Ureter (tissue), 1 donor: ENCODE measurements around the gene CDH13. TPM values are rescaled to one million over a fixed set of nuclear protein-coding genes. Genes with fewer than 3 reads are reported as not detected.

Experiments
- DNase-seq: peaks from one replicate; pipeline ENCODE4 v3.0.0-alpha.2; 2020; ENCODE audit warnings: low spot score
- total RNA-seq: library from RNA; stranded (reverse); gene quantifications from one replicate; pipeline ENCODE4 v1.2.4, GENCODE V29; 2023
- donor health status: DM: yes; HTN: yes; CAD: no.

Gene CDH13
- total RNA-seq, 1 donor from 2014 or later: 5.9 TPM

DNA sequence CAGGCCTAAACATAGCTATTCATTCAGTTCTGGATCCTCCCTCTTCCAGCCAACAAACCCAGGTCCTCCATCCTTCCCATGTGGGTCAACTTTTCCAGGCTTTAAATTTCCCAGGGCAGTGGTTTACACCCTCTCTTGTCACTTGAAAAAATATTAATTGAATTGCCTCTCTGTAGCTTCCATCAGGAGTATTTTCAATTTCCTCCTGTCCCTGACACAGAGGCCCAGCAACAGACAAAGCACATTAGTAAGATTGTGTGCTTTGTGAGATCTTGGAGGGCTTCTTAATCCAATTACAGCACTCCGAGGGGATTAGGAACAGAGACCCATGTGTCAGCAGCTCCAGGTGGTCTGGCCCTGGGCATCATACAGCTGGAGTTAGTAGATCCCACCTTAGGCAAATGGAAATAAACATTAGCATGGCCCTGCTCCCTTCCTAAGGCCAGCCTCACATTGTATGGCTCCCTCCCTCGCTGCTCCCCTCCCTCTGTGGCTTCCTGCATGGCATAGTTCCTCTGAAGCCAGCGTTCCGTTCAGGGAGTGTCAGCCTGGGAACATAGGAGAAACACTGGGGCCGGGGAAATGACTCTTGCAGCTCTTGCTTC is 1048.3 kb downstream of the CDH13 start:
- no peak for DNase-seq

DNA sequence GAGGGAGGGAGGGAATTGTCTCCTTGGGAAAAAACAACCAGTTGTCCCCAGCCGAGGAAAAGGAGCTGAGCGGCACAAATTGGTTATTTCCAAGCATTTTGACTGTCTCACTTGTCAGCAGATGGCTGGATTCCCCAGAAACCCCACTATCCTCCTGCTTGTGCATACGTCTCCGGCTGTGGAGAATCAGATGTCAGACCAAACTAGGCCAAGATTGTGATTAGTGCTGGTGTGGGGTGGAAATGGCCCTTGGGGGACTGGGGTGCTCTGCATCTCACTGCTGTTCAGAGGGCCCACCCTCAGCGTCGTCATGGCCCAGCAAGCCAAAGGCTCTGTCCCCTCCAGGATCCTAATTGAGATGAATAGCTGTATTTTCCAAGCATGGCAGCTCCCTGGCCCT is 1049.3 kb downstream of the CDH13 start:
- DNase-seq: no peak

DNA sequence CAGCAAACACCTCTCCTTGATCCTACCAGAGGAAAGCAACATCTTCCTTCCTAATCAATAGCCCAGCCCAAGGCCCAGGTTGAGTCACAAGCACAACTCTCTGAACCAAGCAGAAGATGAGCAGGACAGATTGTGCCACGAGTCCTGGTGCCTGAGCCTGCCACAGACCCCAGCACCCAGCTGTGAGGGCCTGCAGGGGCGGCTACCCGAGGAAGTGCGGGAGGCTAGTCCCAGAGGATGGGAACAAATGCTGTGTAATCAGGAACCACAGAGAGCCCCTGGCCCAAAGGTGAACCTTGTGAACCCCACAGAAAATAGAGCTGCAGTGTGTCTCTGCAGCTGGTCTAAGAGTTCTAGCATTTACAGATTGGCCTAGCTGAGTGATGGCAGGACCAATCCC is 1054.2 kb downstream of the CDH13 start:
- DNase-seq: no peak

DNA sequence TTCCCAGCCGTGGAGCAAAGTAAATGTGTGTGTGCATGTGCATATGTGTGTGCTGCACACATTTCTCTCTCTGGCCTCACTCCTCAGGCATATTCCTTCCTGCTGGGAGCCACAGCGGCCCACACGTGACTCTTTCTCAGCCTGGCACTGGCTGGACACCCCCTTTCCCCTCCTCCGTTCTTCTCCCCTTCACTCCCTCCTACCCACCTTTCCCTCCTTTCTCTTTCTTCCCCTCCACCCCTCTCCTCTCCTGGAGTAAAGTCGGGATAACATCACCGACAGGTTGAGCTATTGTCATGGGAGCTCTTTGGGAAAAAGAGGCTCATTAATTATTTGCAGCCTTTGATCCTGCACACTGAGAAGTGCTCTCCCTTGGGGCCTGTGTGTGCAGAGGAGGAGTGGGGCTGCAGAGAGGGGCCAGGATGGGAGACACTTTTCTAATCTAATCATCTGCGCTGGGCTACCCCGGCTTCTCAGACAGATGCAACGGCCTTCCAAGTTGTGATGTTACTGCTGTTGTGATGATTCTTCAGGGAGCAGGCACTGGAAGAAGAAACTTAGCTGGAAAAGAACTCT is 1054.7 kb downstream of the CDH13 start:
- DNase-seq: no peak

DNA sequence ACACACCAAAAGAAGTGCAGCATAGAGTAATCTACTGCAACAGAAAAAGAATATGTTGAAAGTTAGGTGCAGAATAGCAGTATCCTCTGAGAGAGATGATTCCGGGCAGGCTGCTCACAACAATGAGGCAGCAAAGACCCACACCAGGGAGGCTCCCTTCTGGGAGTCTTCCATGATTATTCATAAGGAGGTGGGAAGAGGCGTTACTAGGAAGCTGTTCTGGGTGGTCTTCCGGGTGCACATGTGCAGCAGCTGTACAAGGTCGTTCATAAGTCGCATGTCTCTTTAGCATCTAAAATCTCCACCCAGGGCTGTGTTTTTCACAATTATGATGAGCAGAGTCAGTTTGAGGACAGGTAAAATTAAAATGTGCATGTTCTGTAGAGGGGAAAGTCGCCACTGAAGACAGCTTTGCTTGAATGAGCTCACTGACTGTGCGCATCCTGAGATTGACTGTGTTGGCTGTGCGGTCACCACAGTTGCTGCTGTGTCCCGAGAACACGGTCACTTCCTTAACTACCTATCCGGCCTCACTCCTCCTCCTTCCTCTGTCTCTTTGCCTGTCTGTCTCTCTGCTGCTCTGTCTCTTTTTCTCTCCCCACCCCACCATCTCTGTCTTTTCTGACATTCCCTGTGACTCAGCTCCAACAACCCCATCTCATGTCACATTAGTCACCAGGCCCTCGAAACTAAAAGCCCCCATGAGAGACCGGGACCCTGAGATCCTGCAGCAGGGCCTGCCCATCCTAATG is 1055.5 kb downstream of the CDH13 start:
- no peak for DNase-seq

DNA sequence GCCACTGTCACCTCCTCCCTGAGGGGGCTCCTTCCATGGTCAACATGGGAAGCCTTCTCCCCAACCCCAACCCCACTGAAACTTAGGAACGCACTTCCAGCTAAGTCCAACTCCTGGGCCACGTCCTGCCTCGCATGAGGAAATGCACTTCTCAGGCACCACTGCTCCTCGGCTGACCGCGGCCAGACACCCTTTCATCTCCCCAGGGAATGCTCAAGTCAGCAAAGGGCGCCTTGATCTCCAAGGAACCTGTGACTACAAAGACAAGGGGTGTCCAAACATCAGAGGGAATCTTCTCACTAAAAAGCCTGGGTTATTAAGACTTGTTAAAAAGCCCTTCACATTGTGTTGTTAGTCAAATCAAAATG is 1056.1 kb downstream of the CDH13 start:
- DNase-seq: no peak

DNA sequence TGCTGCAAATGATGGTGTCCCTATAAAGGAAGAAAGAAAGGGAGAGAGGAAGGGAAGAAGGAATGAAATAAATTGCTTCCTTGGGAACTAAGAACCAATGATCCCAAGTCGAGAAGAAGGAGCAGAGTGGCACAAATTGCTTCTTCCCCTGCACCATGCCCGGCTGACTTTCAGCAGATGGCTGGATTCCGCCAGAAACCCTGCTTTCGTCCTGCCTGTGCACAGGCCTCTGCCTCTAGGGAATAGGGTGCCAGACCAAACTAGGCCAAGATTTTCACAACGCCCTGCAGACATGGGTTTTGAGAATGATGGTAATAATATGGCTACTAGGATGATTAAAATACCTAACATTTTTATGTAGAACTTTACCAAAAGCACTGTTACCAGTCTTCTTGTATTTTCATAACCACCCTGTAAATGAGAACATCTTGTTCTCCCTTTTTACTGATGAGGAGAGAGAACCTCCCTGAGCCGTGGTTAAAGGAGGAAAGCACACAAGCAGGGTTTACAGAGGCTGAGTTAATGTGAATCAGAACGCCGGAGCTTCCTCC is 1058.9 kb downstream of the CDH13 start:
- DNase-seq: no peak

DNA sequence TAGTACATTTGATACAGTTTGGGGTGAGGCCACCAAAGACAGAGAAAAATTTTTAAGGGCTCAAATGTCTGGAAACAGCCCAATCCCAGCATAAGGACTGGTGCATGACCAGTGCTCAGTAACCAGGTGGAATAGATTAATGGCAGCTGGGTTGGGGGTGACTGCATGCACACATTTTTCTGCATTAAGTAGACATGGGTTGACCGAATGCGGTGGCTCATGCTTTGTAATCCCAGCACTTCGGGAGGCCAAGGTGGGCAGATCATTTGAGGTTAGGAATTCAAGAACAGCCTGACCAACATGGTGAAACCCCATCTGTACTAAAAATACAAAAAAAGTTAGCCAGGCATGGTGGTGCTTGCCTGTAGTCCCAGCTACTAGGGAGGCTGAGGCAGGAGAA is 1060.0 kb downstream of the CDH13 start:
- DNase-seq: no peak

DNA sequence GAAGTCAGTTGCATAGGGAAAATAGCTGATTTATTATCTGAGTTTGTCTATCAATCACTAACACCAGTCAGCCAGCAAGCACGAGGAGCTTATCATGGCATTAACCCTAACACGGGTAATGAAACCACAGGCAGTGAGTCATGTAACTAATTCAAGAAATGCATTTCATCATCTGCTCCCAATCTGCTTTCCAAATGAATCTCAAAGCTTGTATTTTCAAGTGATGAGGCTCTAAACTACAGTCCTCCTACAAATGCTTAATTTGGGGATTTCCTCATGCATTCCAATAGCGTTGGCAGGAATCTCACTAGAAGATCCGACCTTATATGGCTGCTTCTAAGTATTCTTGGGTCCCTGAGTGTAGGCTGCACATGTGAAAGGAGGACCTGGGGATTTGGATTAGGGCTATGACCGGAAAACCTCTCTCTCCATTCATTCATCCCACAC is 1062.6 kb downstream of the CDH13 start:
- no peak for DNase-seq

DNA sequence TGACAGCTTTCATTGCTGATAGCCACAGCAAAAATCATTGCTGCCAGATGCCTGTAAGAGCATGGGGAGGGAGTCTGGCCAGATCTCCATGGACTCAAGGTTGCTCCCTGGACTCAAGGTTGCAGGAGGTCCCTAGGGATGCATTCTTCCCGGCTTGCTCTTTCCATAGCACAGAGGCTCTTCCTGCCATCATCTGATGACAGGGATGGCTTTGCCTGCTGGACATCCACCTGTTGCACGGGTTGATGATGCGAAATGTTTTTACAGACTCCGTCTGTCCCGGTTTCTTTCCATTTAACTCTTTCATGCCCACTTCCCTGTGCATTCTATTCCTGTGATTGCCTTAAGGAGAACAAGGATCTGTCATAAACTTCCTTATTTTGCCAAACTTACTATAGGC is 1065.5 kb downstream of the CDH13 start:
- no peak for DNase-seq

DNA sequence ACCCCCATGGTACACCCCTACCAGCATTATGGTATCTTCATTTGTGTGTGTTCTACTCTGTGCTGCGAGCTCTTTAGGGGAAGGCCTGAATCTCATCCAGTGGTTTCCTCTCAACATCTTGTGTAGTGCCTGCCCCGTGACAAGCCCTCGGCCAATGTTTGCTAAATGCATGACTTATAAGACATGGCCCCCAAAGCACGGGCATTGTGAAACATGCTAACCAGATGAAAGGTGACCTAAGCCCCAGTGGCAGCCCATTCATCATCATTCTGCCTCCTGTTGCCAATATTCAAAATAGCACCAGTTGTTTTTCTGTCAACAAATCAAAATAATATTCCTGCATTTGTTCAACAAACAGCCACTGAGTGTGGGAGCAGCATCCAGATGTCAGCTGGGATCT is 1072.2 kb downstream of the CDH13 start:
- no peak for DNase-seq

DNA sequence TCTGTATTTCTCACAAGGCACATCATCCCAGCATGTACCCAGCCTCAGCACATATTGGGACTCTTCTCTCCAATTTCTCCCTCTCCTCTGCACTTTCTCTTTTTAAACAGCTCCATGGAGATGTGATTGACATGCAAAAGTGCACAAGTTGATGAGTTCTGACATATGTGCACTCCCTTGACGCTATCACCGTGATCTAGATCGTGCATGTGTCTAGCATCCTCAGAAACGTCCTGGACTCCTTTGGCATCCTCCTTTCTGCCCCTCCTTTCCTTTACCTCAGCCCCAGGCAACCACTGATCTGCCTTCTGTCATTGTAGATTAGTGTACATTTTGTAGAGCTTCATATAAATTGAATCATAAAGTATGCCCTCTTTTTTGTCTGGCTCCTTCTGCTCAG is 1073.0 kb downstream of the CDH13 start:
- DNase-seq: no peak

DNA sequence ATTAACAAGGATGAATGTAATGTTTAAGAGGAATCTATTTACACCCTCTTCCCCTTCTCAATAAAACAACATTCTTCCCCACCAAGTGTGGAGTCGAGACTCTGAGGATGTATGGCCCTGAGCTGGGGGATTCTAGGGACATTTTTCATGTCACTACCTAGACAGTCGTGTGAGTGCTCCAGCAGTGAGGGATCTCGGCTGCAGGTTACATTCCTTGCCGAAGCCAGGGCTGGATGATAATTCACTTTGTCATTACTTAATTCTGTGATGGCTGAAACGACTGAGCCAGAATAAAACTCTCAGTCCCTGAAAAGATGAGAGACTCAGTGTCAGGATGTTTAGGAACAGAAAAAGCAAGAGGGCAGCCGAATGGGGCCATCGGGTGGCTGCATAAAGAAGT is 1074.1 kb downstream of the CDH13 start:
- no peak for DNase-seq

DNA sequence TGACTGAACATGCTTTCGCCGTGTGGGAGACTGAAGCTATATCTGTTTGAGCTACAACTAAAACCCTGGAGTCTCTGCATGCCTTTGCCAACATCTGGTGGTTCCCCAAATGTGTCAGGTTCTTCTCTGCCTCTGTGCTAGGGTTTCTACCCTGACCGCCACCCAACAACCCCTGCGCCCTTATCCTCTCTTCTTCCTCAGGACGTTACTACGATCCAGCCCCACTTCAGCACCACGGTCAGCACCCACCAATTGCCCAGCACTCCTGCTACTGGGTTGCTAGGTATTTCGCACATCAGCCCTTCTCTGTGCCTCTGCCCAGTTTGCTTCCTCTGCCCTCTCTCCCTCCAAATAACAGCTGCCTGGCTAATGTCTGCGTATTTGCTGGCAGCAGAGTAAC is 1074.7 kb downstream of the CDH13 start:
- DNase-seq: no peak

DNA sequence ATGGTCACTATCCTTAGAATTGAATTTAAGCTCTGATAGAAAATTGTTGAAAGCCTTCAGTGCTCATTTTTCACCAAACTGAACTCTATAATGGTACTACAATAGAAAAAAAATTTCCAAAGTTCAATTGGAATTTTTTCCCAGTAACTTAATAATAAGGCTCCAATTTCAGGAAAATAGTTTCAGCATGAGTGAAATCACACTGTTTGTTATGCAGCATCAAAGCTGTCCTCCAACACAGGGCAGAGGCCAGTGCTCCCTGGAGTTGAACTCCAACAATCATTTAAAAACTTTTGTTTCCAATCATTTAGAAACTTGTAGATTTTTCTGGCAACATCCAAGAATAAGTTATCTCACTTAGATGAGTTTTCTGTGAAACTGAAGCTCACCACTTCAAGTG is 1077.9 kb downstream of the CDH13 start:
- DNase-seq: no peak

DNA sequence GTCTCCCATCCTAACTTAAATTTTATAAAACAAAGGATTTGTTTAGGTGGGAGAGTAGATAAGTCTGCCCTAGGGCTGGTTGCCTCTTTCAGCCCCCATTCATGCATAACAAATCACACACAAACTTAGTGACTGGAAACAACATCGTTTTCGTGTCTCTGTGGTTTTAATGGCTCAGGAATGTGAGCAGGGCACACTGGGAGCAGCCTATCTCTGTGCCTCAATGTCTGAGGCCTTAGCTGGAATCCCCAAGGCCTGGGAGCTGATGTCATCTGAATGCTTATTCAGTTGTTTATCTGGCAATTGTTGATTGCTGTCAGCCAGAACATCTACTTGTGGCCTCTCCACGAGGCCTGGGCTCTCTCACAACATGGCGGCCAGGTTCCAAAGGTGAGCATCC is 1079.1 kb downstream of the CDH13 start:
- no peak for DNase-seq

DNA sequence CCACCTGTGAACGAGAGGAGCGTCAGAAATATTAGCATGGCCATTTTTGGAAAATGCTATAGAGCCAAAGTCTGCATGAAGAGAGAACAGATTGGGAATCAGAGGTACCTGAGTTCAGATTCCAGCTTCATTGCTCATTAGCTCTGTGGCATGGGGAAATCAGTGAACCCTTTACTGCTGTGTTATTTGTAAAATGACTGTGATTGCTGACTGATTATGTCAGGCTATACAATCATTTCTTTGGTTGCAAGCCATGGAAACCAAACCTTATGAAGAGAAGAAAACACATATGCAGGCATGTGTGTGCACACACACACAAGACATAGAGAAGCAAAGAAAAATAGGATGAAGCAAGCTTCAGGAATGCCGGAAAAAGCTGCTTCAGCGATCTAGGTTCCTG is 1079.6 kb downstream of the CDH13 start:
- DNase-seq: no peak

DNA sequence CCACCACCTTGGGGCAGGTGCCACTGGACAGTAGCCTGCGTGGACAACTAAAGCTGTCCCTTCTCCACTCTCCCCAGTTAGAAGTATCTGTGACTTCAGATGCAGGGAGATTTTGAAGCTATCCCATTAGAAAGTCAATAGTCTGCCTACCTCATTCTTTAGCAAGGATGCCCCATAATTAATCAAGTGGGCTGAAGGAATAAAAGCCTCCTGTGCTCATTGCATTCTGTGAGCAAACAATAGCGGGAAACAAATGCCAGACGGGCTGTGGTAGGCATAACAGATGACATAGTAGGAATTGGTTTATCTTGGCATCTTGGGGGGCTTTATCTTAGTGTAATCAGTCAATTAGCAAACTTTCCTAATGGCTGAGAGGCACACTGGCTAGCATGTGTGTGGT is 1084.3 kb downstream of the CDH13 start:
- DNase-seq: no peak

DNA sequence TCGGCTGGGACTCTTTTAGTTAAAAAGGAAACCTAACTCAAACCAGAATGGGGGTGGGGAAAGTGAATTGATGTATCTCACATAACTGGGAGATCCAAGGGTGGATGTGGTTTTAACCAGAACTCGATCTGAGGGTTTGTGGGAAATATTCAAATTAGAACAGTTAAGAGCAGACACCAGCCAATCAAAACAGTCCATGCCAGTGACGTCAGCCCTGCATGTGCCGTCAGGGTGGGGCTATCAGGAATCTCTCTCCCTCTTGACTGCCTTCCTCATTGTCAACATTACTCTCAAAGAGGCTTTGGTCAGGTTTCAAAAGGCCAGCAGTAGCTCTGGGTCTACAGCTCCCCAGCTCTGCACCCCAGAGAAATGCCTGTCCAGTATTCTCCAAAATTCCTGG is 1086.8 kb downstream of the CDH13 start:
- no peak for DNase-seq

DNA sequence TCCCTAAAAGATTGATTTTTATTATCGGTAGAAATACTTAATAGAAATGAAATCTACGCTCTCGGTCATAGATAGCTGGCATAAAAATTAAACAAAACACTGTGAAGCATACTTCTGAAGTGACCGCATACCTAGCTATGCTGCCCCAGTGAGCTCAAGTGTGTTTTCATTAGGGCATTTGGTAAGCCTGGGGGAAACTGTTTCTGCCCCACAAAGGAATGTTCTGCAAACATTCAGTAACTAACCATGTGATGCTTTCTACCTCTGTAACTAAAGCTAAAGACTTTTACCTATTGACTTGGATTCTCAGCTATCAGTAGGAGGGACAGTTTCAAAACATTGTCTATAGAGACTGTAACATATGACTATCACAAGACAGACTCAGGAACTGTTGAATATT is 1087.5 kb downstream of the CDH13 start:
- DNase-seq: no peak

DNA sequence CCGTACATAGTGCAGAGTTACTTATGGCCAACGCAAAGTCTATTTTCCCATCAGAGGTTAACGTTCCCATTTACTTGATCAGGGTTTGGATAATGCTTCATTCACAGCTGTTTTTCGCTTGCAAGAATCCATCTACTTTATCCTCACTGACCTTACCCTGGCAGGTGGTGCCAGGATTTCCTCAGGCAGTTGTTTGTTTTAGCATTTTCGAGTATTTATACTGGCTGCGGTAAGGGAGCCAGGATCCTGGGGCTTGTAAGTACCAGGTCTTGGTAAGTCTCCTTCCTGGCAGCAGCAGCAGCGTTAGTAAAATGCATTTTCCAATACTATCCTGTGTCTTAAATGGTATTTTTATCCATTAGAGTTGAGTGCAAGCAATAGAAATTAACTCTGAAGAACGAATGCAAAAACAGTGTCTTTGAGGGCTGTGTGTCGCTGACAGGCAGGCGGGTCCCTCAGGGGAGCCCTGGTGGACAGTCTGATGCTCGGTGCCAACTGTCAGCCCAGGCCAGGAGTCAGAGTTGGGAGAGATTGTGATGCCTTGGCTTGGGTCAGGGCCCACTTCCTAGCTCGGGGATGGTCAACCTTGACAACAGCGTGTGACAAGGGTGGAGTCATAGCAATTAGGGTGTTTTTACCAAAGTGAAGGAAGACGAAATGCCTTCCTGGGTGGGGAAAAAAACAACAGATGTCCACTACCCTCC is 1088.6 kb downstream of the CDH13 start:
- no peak for DNase-seq

DNA sequence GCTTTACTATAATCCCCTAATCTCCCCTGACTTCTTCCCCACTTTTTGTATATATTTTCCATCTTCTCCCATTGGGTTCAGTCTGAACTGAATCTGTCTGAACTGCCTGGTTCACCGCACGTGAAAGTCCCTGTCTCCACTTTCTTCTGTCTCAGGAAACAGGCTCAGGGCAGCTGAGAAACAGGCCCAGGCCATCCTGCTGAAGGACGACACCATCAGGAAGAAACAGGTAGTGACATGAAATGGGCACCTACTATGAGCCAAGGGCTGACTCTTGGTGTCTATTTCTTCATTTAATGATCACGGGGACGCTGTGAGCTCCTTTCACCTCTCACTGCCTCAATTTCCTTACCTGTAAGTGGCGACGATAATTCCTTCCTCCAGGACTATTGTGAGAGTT is 1090.5 kb downstream of the CDH13 start:
- DNase-seq: no peak

DNA sequence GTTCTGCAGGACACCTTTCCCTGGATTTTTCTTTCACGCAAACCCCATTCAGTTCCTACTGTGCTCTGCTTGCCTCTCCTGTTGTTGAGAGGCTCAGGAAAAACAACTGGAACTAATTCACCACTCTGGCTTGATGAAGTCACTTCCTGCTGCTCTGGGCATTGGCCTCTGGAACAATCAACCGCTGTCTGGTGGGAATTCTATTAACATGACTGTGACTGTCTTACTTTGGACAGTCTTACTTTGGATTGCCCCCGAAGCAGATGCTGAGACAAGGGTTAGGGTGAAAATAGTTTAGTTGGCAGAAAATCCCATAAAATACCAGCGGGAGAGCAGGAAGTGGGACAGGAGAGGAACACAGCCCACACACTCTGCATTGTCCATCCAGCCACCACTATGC is 1091.0 kb downstream of the CDH13 start:
- DNase-seq: no peak
